Hematopoietic multipotent progenitor cell treated with erythropoietin and hydrocortisone succinate and interleukin-3 and kit ligand, for 8 days (in vitro differentiated cells): Measurements from ENCODE around the gene NAPB.
A peak's percentile ranks its signal among the peaks of the same experiment; 100 is the strongest.

Experiments
- DNase-seq: peaks from one replicate; pipeline ENCODE4 v3.0.0-alpha.2; 2015

NAPB gene

DNA sequence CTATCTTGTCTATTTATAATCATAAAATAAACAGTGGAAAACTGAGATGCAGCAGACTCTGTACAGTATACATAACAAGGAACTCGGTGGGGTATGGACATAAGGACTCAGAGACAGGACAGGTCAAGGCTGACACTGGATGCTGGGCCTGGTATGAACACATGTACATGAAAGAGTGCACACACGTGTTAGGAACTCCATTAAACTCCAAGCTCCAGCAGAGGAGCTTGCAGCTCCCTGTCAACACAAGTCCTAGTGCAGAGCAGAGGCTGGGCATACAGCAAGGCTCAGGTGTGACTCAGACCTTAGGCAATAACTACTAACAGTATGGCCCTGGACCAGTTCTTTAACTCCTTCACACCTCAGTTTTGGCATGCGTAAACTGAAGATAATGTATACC lies 17.1 kb downstream of the NAPB start:
- no peak for DNase-seq

DNA sequence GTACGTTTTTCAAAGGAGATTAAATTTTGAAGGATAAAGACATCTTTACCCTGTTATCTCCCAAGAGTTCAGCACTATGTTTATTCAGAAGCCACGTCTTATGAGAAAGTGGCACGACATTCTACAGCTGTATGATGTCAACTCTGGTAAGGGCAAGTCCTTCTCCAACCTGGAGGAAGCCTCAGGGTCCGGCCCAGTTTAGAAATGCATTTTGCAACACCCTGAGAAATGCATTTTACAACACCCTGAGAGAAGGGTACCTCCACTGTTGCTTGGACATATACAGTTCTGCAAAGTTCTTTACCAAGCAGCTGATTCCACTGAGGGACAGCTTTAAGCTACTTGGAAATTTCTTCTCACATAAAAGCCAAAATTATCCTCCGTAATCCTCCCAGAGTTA lies 17.5 kb downstream of the NAPB start:
- DNase-seq: no peak

GRCh38 chr20:23401051-23401450 lies 20.2 kb downstream of the NAPB start:
- DNase-seq: no peak

DNA sequence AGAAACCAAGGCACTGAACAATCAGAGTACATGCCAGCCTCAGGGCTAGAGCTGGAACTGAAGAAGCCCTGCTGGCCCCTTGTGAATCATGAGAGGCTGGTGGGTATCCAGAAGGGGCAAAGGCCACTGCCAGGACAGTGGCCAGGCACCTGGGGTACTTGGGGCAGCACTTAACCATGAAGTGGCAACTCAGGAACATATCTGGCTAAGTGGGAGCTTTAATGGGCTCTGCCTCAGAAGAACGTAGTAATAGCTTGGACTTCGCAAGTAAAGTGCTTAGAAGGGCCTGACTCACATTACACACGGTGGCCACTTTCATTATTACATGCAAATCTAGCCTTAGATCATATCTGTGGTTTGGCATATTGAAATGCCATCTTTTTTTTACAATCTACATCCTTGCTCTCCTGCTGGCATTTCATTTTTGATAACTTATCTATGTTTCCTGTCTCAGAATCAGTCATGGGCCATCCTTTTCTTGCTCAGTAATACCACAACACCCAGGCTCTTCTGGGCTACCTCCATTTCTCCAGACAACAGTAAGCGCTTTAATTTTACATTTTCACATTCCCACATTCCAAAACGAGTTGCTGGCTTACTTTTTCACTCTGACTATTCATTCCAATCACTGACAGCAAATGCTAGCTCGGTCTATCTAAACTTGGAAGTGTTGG lies 21.6 kb downstream of the NAPB start:
- peak; percentile 36 for DNase-seq

DNA sequence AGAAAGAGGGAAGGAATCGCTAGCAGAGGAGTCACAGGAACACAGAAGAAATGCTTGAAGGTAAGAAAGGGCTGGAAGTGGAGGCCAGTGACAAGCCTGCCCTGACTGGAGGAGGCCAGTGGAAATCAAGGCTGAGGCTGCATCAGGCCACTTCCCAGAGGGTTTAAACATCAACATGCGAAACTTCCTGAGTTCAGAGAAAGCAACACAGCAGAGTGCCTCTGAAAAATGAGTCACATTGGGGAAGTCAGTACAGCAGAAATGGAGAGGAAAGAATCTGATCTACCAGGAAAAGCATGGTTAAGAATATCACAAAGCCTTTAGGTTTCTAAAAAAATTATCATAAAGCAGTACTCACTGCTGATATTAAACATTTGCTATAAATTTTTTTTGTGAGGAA lies 23.3 kb downstream of the NAPB start:
- no peak for DNase-seq

GRCh38 chr20:23396950-23397627 lies 24.2 kb downstream of the NAPB start:
- DNase-seq: no peak

DNA sequence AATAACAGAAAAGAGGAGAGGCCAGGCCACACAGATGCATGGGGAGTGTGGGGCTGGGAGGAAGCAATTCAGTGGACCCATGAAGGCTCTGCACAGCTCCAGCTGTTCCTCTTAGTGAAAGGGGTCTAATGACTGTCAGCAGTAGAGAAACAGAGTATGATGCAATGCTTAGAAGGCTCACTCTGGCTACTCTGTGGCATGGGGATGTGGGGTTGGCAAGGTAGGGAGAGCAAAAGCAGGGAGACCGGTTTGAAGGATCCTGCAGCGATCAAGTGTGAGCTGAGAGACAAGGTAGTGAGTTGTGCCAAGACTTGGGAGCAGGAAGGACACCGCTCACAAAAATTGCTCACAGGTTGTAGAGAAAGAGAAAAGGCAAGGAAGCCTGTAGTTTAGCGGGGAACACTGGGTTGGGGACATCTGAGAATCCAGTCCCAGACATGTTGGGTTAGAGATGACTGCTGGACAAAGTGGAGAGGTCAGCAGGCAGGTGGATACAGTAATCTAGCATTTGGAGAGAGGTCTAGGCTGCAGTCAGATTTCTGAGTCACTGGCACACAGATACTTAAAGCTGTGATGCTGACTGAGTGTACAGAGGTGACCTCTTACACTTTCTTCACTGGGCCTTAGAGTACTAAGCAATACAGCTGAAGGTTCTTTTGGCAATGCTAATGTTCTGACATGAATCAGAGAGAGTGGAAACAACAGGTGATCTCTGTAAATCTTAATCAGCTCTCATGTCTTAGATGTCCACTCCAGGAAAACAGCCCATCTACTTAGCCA lies 27.1 kb downstream of the NAPB start:
- no peak for DNase-seq

GRCh38 chr20:23391707-23392310 lies 29.5 kb downstream of the NAPB start:
- DNase-seq: no peak

- no peak for DNase-seq
Measured at GRCh38 chr20:23390091-23390774, 31.1 kb downstream of the NAPB start.

GRCh38 chr20:23387118-23387443 lies 34.2 kb downstream of the NAPB start:
- DNase-seq: peak; percentile 77

GRCh38 chr20:23386304-23387117 lies 34.8 kb downstream of the NAPB start:
- no peak for DNase-seq

- no peak for DNase-seq
Measured at GRCh38 chr20:23381876-23382275, 39.4 kb downstream of the NAPB start.

- no peak for DNase-seq
Measured at GRCh38 chr20:23379772-23380171, 41.5 kb downstream of the NAPB start.

DNA sequence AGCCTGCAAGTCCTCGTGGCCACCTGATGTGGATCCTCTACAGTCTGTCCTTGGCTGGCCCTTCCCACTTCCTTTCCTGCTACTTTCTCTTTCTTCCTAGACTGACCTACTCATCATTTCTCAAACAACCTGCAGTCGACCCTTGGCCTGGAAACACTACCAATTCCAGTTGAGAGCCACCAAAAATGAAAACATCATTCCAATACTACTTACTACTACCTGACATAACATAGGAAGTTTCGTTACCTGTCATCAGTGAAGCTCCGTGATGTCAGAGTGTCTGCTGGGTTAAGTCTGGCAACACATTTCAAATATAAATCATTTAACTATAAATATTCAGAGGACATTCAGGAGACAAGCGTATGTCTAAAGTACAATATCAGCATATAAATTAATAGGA lies 45.5 kb downstream of the NAPB start:
- DNase-seq: no peak

- DNase-seq: no peak
Measured at GRCh38 chr20:23374441-23374840, 46.8 kb downstream of the NAPB start.

GRCh38 chr20:23371496-23371895 lies 49.8 kb downstream of the NAPB start:
- no peak for DNase-seq

GRCh38 chr20:23370873-23371272 lies 50.4 kb downstream of the NAPB start:
- no peak for DNase-seq

DNA sequence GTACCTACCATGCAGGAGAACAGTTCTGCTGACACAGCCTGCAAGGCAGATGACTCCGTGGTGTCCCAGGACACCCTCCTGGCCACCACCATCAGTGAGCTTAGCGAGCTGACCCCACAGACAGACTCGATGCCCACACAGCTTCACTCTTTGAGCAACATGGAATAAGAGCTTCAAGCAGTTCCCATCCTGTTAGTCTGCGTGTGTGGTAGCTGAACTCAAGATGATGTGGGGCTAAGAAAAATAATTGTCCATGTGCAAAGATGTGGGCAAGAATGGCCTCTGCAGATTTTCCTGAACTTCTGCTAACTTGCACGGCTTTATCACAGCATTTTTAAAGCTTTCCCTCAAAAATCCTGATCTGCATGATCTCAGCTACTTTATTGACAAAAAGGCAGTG lies 51.0 kb downstream of the NAPB start:
- DNase-seq: no peak

DNA sequence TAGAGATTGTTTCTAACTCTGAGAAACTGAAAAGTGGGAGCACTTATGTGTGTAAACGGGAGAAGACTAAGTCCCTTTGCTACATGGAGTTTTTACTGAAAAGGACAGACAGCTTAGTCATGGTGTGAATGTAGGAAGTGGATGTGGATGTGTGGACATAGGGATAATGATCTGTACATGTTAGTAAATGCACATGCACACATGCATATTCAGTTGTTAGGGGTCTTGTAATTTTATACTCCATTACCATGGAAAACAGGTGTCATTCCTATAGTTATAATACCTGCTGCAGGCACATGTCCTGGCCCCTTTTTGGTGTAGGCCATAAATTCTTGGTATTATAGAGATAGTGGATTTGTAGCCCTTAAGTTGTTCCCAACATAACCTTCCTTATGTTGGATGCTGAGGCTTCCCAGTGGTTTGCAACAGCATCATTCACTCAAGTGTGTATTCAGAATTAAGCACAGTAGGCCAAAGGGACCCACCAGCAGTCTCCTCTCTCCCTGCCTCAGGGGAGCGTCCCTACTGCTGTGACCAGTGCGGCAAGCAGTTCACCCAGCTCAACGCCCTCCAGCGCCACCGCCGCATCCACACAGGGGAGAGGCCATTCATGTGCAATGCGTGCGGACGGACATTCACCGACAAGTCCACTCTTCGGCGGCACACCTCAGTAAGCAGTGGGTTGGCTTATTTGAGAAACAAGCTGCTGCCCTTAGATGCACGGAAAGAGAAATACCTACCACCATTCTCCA lies 52.0 kb downstream of the NAPB start:
- DNase-seq: no peak

- no peak for DNase-seq
Measured at GRCh38 chr20:23368316-23369071, 52.8 kb downstream of the NAPB start.

GRCh38 chr20:23367770-23368169 lies 53.5 kb downstream of the NAPB start:
- DNase-seq: no peak
